Trophoblast cell (in vitro differentiated cells and primary cell): Measurements from ENCODE around the gene DLG4.

Experiments
- DNase-seq, 2 donors: peaks; one replicate each; pipeline ENCODE4 v3.0.0-alpha.2; 2016
- H2AFZ ChIP-seq: 2 replicates; pipeline ENCODE4 v1.6.1; 2013; ENCODE audit warnings: low read length, moderate library complexity, mild to moderate bottlenecking; ENCODE audit not compliant: insufficient read depth, poor library complexity
- H2AK5ac ChIP-seq: 2 replicates; pipeline ENCODE4 v1.6.1; 2013; ENCODE audit warnings: mild to moderate bottlenecking, low read length
- H2BK120ac ChIP-seq: 2 replicates; pipeline ENCODE4 v1.6.1; 2013; ENCODE audit warnings: low read length, mild to moderate bottlenecking, moderate library complexity; ENCODE audit not compliant: insufficient read depth, poor library complexity
- H2BK12ac ChIP-seq: 2 replicates; pipeline ENCODE4 v1.6.1; 2013; ENCODE audit warnings: mild to moderate bottlenecking, low read length, moderate library complexity
- H2BK5ac ChIP-seq: 2 replicates; pipeline ENCODE4 v1.6.1; 2013; ENCODE audit warnings: low read length, low read depth, moderate library complexity, mild to moderate bottlenecking; ENCODE audit not compliant: poor library complexity
- H3K14ac ChIP-seq: 2 replicates; pipeline ENCODE4 v1.6.1; 2013; ENCODE audit warnings: mild to moderate bottlenecking, low read length
- H3K18ac ChIP-seq: 2 replicates; pipeline ENCODE4 v1.6.1; 2013; ENCODE audit warnings: mild to moderate bottlenecking, low read length
- H3K23ac ChIP-seq: 2 replicates; pipeline ENCODE4 v1.6.1; 2013; ENCODE audit warnings: low read length
- H3K27ac ChIP-seq: 2 replicates; pipeline ENCODE4 v1.5.1; 2013; ENCODE audit warnings: low read depth, mild to moderate bottlenecking, inconsistent platforms, low read length, moderate library complexity
- H3K27me3 ChIP-seq: 2 replicates; pipeline ENCODE4 v1.6.1; 2013; ENCODE audit warnings: inconsistent platforms, mild to moderate bottlenecking, low read length, moderate library complexity; ENCODE audit not compliant: insufficient read depth
- H3K36me3 ChIP-seq, 2 experiments: 1 replicate in 1 of 2; 2 replicates in 1 of 2; pipeline ENCODE4 v1.6.1; 2013; ENCODE audit warnings: low read length in 2 of 2, mild to moderate bottlenecking in 2 of 2, moderate library complexity in 1 of 2; ENCODE audit not compliant: insufficient read depth in 2 of 2, control insufficient read depth in 1 of 2
- H3K4ac ChIP-seq: 2 replicates; pipeline ENCODE4 v1.6.1; 2013; ENCODE audit warnings: low read depth, mild to moderate bottlenecking, low read length, moderate library complexity
- H3K4me1 ChIP-seq, 2 experiments: 1 replicate in 1 of 2; 2 replicates in 1 of 2; pipeline ENCODE4 v1.6.1; 2013; ENCODE audit warnings: low read length in 2 of 2, mild to moderate bottlenecking in 2 of 2, moderate library complexity in 1 of 2; ENCODE audit not compliant: insufficient read depth in 2 of 2, control insufficient read depth in 1 of 2
- H3K4me2 ChIP-seq: 2 replicates; pipeline ENCODE4 v1.6.1; 2013; ENCODE audit warnings: inconsistent platforms, mild to moderate bottlenecking, low read length, moderate library complexity
- H3K4me3 ChIP-seq: 2 replicates; pipeline ENCODE4 v1.5.1; 2013; ENCODE audit warnings: mild to moderate bottlenecking, low read depth, low read length, inconsistent platforms
- H3K79me1 ChIP-seq: one replicate; pipeline ENCODE4 v1.6.1; 2013; ENCODE audit warnings: low read length
- H3K79me2 ChIP-seq: 2 replicates; pipeline ENCODE4 v1.6.1; 2013; ENCODE audit warnings: low read length, mild to moderate bottlenecking; ENCODE audit not compliant: control insufficient read depth, insufficient read depth, poor library complexity
- H3K9ac ChIP-seq: 2 replicates; pipeline ENCODE4 v1.6.1; 2013; ENCODE audit warnings: mild to moderate bottlenecking, low read length
- H3K9me3 ChIP-seq: 2 replicates; pipeline ENCODE4 v1.6.1; 2013; ENCODE audit warnings: low read depth, mild to moderate bottlenecking, control low read depth, inconsistent platforms, low read length; ENCODE audit not compliant: insufficient read depth
- H4K12ac ChIP-seq: 2 replicates; pipeline ENCODE4 v1.6.1; 2013; ENCODE audit warnings: low read depth, mild to moderate bottlenecking, low read length, moderate library complexity
- H4K8ac ChIP-seq: 2 replicates; pipeline ENCODE4 v1.6.1; 2013; ENCODE audit warnings: low read depth, mild to moderate bottlenecking, low read length, moderate library complexity
- H4K91ac ChIP-seq: one replicate; pipeline ENCODE4 v1.6.1; 2013; ENCODE audit warnings: low read depth, mild to moderate bottlenecking, low read length, moderate library complexity
- WGBS: extraction: QIAGEN DNeasy Blood & Tissue Kit; methylation state at CpG from one replicate; pipeline ENCODE4 v1.1.7; 2013; ENCODE audit warnings: missing lambda C conversion rate; ENCODE audit not compliant: insufficient read length, insufficient coverage; ENCODE audit errors: extremely low coverage; 5-methylcytosine and 5-hydroxymethylcytosine counted together

The DLG4 gene

DNA sequence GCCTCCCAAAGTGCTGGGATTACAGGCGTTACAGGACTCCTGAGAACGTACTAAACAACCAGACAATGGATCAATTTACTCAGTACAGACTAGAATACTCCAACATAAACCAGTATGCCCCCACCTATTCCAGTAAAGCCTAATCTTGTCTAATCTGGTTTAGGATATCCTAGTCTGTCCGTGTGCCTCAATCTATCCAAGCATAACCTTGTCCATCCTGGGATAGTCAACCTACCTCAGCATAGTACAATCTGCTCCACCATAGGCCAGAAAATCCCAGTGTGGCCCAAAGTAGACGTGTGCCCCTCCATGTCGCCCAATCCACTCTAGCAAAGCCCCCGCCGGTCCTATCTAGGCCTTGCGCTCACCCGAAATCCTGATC, 14.1 kb upstream of the DLG4 start:
- Histone ChIP-seq H2AK5ac (peak overlapping the region; percentile 80), H3K4me2 (peak overlapping the region; percentile 87), H4K12ac (peak overlapping the region; percentile 31), H3K23ac (no peak overlapping the region), H3K4ac (peak overlapping the region; percentile 89), H3K9me3 (peaks cover 2% of the 10 kb centered on the region), H3K79me1 (peaks cover 19% of the 10 kb centered on the region), H3K4me3 (peak overlapping the region; percentile 88), H2BK5ac (peak overlapping the region; percentile 62), H3K27me3 (no peaks in the 10 kb centered on the region), H3K14ac (peak overlapping the region; percentile 67), H2BK120ac (peak overlapping the region; percentile 85), H3K4me1 (peaks cover 9 to 25% of the 10 kb centered on the region in 2 experiments), H3K9ac (peak overlapping the region; percentile 93), H3K36me3 (peaks cover 44 to 49% of the 10 kb centered on the region in 2 experiments), H2BK12ac (no peak overlapping the region), H3K27ac (peak overlapping the region; percentile 89), H4K8ac (peak overlapping the region; percentile 75), H3K79me2 (peaks cover 27% of the 10 kb centered on the region), H3K18ac (peak overlapping the region; percentile 95), H2AFZ (peak overlapping the region; percentile 76), H4K91ac (peak overlapping the region; percentile 93)
- no peak for DNase-seq
- no CpG with 5 or more reads among the region's 9 CpGs for WGBS

- Histone ChIP-seq H3K79me1 (peaks cover 12% of the 10 kb centered on the region), H3K27me3 (no peaks in the 10 kb centered on the region), H3K79me2 (peaks cover 18% of the 10 kb centered on the region), H3K4me1 (peaks cover 9 to 22% of the 10 kb centered on the region in 2 experiments), H3K18ac (no peak overlapping the region), H3K4me2 (peak overlapping the region; percentile 34), H3K4ac (peak overlapping the region; percentile 85), H3K23ac (no peak overlapping the region), H2AFZ (no peak overlapping the region), H4K12ac (no peak overlapping the region), H3K4me3 (no peak overlapping the region), H2BK5ac (no peak overlapping the region), H3K36me3 (peaks cover 57 to 62% of the 10 kb centered on the region in 2 experiments), H2BK12ac (no peak overlapping the region), H3K27ac (no peak overlapping the region), H3K14ac (no peak overlapping the region), H2BK120ac (no peak overlapping the region), H4K91ac (no peak overlapping the region), H2AK5ac (no peak overlapping the region), H3K9ac (no peak overlapping the region), H3K9me3 (peaks cover 2% of the 10 kb centered on the region), H4K8ac (no peak overlapping the region)
- WGBS, result no CpG with 5 or more reads among the region's 5 CpGs
- DNase-seq, result no peak
Observed at GRCh38 chr17:7232114-7232513, 12.5 kb upstream of the DLG4 start.

DNA sequence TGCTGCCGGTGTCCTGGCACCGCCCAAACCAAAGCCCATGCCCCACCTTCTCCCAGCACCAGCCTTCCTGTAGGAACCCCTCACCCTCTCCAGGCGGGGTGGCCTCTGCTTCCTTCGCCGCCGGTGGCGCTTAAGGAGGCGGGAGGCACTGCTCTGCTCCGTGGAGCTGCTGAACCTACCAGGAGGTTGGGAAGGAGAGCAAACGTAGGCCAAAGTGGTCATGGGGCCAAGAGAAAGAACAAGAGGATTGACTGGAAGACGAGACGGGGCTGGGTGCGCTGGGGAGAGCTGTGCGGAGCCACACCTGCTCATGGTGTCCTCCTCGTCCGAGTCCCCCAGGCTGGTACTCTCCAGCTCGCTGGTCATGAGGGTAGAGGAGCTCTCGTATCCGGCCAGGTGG, 9.9 kb upstream of the DLG4 start:
- H3K36me3 ChIP-seq, result peaks cover 58 to 62% of the 10 kb centered on the region in 2 experiments
- H2BK120ac ChIP-seq, result no peak overlapping the region
- no peak overlapping the region for H2AFZ ChIP-seq
- no peak overlapping the region for H3K4ac ChIP-seq
- no peak overlapping the region for H2AK5ac ChIP-seq
- no peak overlapping the region for H2BK5ac ChIP-seq
- H3K9ac ChIP-seq, result no peak overlapping the region
- H3K14ac ChIP-seq, result no peak overlapping the region
- H4K12ac ChIP-seq, result no peak overlapping the region
- no CpG with 5 or more reads among the region's 19 CpGs for WGBS
- H3K27me3 ChIP-seq, result no peaks in the 10 kb centered on the region
- H3K27ac ChIP-seq, result no peak overlapping the region
- H3K4me1 ChIP-seq, result peaks cover 2 to 7% of the 10 kb centered on the region in 2 experiments
- H3K79me1 ChIP-seq, result peaks cover 10% of the 10 kb centered on the region
- H2BK12ac ChIP-seq, result no peak overlapping the region
- H3K4me3 ChIP-seq, result no peak overlapping the region
- no peak for DNase-seq
- H3K9me3 ChIP-seq, result no peaks in the 10 kb centered on the region
- no peak overlapping the region for H3K4me2 ChIP-seq
- no peak overlapping the region for H4K8ac ChIP-seq
- H4K91ac ChIP-seq, result no peak overlapping the region
- no peak overlapping the region for H3K23ac ChIP-seq
- H3K18ac ChIP-seq, result no peak overlapping the region
- peaks cover 14% of the 10 kb centered on the region for H3K79me2 ChIP-seq

DNA sequence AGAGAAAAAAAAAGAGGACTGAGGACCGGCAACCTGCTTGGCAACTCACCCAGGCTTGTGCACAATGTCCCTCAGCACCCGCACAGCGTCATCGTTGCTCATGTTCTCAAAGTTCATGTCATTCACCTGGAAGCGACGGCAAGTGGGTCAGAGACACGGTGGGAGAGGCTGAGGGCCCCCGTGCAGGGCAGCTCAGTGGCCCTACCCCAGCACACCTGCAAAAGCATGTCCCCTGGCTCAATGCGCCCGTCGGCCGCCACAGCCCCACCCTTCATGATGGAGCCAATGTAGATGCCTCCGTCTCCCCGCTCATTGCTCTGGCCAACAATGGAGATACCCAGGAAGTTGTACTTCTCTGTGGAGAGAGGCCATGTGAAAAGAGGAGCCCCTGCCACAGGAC, 9.3 kb upstream of the DLG4 start:
- no peak overlapping the region for H3K4ac ChIP-seq
- H2BK12ac ChIP-seq, result no peak overlapping the region
- no peaks in the 10 kb centered on the region for H3K9me3 ChIP-seq
- H2AK5ac ChIP-seq, result no peak overlapping the region
- peaks cover 4% of the 10 kb centered on the region for H3K79me1 ChIP-seq
- H3K79me2 ChIP-seq, result peaks cover 10% of the 10 kb centered on the region
- H3K9ac ChIP-seq, result no peak overlapping the region
- H3K27me3 ChIP-seq, result no peaks in the 10 kb centered on the region
- WGBS, result no CpG with 5 or more reads among the region's 14 CpGs
- H4K12ac ChIP-seq, result no peak overlapping the region
- DNase-seq, result peak; percentile 49 to 57
- H3K36me3 ChIP-seq, result peaks cover 63 to 67% of the 10 kb centered on the region in 2 experiments
- H3K4me1 ChIP-seq, result peaks cover 2 to 6% of the 10 kb centered on the region in 2 experiments
- no peak overlapping the region for H2AFZ ChIP-seq
- no peak overlapping the region for H4K91ac ChIP-seq
- no peak overlapping the region for H4K8ac ChIP-seq
- H3K4me3 ChIP-seq, result no peak overlapping the region
- H2BK5ac ChIP-seq, result no peak overlapping the region
- no peak overlapping the region for H3K14ac ChIP-seq
- H3K27ac ChIP-seq, result no peak overlapping the region
- no peak overlapping the region for H3K18ac ChIP-seq
- no peak overlapping the region for H2BK120ac ChIP-seq
- H3K4me2 ChIP-seq, result no peak overlapping the region
- H3K23ac ChIP-seq, result no peak overlapping the region
